T1000 (cell line): ENCODE measurements around the gene DNAH14.
"Not testable (repeated sequence)": the region's sequence is repeated elsewhere in the genome, so short reads cannot be mapped to it uniquely, and the experiment has no call there.

Experiments used
- DNase-seq: peaks from one replicate; lab custom pipeline; 2025; ENCODE audit warnings: mixed read lengths; lab: John Stamatoyannopoulos, UW

DNAH14 gene

GRCh38 chr1:225155555-225155954 lies 226.1 kb downstream of the DNAH14 start:
- no peak for DNase-seq

- no peak for DNase-seq
Measured at GRCh38 chr1:225156254-225156653, 226.8 kb downstream of the DNAH14 start.

GRCh38 chr1:225158291-225158690 lies 228.8 kb downstream of the DNAH14 start:
- no peak for DNase-seq

GRCh38 chr1:225159793-225160192 lies 230.3 kb downstream of the DNAH14 start:
- no peak for DNase-seq

- not testable (repeated sequence) for DNase-seq
Measured at GRCh38 chr1:225177409-225177808, 247.9 kb downstream of the DNAH14 start.

GRCh38 chr1:225179686-225180085 lies 250.2 kb downstream of the DNAH14 start:
- DNase-seq, result no peak

GRCh38 chr1:225182716-225183115 lies 253.2 kb downstream of the DNAH14 start:
- no peak for DNase-seq

- DNase-seq, result no peak
Measured at GRCh38 chr1:225191199-225191753, 261.8 kb downstream of the DNAH14 start.

- no peak for DNase-seq
Measured at GRCh38 chr1:225201447-225201846, 272.0 kb downstream of the DNAH14 start.

GRCh38 chr1:225207791-225208190 lies 278.3 kb downstream of the DNAH14 start:
- DNase-seq, result no peak

GRCh38 chr1:225209153-225209552 lies 279.7 kb downstream of the DNAH14 start:
- DNase-seq, result no peak

- DNase-seq, result not testable (repeated sequence)
Measured at GRCh38 chr1:225210180-225210579, 280.7 kb downstream of the DNAH14 start.

GRCh38 chr1:225211694-225212442 lies 282.4 kb downstream of the DNAH14 start:
- DNase-seq, result not testable (repeated sequence)

- DNase-seq, result no peak
Measured at GRCh38 chr1:225224287-225224686, 294.8 kb downstream of the DNAH14 start.

- DNase-seq, result no peak
Measured at GRCh38 chr1:225225681-225226080, 296.2 kb downstream of the DNAH14 start.

- no peak for DNase-seq
Measured at GRCh38 chr1:225228871-225229303, 299.4 kb downstream of the DNAH14 start.

- DNase-seq, result not testable (repeated sequence)
Measured at GRCh38 chr1:225229429-225229828, 300.0 kb downstream of the DNAH14 start.

- DNase-seq, result no peak
Measured at GRCh38 chr1:225230483-225230882, 301.0 kb downstream of the DNAH14 start.

- not testable (repeated sequence) for DNase-seq
Measured at GRCh38 chr1:225232930-225233329, 303.5 kb downstream of the DNAH14 start.

GRCh38 chr1:225242611-225243010 lies 313.1 kb downstream of the DNAH14 start:
- no peak for DNase-seq

GRCh38 chr1:225250432-225250831 lies 321.0 kb downstream of the DNAH14 start:
- DNase-seq, result no peak

- DNase-seq, result no peak
Measured at GRCh38 chr1:225253173-225253572, 323.7 kb downstream of the DNAH14 start.

GRCh38 chr1:225253784-225254183 lies 324.3 kb downstream of the DNAH14 start:
- DNase-seq, result no peak

- no peak for DNase-seq
Measured at GRCh38 chr1:225254676-225255075, 325.2 kb downstream of the DNAH14 start.
